Measurements from ENCODE around the gene CYTH1.

DNA sequence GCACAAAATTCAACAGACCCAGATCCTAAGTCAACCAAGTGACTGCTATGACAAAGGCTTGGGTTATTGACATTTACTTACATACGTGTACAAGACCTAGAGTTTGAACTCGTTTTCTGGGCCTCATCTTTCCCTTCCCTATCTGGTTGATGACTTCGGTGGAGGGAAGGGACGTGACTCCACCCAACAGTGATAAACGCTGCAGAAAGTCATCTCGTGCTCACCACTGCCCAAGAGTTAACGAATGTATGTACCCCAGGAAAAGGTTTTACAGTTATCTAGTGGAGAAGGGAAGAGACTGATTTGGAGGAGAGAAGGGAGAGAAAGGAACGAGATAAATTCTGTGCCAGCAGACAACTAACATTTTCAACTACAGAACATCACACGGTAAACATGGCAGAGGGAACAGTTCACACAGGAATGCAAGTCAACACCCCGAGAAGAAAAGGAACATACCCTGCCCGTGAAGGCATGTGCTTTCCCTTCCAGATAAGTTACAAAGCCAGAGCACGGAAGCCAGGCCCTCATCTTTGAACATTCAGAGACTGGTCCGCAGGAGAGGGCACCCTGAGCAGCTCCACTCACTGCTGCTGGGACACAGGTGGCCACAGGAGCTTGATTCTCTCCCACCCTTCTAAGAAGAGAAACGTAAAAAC, 13.9 kb upstream of the CYTH1 start:
- TF ChIP-seq, protein P1, sequence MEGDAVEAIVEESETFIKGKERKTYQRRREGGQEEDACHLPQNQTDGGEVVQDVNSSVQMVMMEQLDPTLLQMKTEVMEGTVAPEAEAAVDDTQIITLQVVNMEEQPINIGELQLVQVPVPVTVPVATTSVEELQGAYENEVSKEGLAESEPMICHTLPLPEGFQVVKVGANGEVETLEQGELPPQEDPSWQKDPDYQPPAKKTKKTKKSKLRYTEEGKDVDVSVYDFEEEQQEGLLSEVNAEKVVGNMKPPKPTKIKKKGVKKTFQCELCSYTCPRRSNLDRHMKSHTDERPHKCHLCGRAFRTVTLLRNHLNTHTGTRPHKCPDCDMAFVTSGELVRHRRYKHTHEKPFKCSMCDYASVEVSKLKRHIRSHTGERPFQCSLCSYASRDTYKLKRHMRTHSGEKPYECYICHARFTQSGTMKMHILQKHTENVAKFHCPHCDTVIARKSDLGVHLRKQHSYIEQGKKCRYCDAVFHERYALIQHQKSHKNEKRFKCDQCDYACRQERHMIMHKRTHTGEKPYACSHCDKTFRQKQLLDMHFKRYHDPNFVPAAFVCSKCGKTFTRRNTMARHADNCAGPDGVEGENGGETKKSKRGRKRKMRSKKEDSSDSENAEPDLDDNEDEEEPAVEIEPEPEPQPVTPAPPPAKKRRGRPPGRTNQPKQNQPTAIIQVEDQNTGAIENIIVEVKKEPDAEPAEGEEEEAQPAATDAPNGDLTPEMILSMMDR (IDR thresholded peaks at IDR 0.05; ENCODE audit: low read depth, low read length, missing input control), result no peak
- TF ChIP-seq HNF4G (IDR thresholded peaks at IDR 0.05), result no peak
- TF ChIP-seq EGR1 (IDR thresholded peaks at IDR 0.05; ENCODE audit: low read depth in 2 of 2), result no peak
- no peak for TF ChIP-seq YY1 (IDR thresholded peaks at IDR 0.05)
- TF ChIP-seq SP1 (IDR thresholded peaks at IDR 0.05), result no peak
- TF ChIP-seq, protein P2, sequence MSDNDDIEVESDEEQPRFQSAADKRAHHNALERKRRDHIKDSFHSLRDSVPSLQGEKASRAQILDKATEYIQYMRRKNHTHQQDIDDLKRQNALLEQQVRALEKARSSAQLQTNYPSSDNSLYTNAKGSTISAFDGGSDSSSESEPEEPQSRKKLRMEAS (IDR thresholded peaks at IDR 0.05), result no peak
